Measurements from ENCODE around the gene ARHGAP6.

The ARHGAP6 gene

DNA sequence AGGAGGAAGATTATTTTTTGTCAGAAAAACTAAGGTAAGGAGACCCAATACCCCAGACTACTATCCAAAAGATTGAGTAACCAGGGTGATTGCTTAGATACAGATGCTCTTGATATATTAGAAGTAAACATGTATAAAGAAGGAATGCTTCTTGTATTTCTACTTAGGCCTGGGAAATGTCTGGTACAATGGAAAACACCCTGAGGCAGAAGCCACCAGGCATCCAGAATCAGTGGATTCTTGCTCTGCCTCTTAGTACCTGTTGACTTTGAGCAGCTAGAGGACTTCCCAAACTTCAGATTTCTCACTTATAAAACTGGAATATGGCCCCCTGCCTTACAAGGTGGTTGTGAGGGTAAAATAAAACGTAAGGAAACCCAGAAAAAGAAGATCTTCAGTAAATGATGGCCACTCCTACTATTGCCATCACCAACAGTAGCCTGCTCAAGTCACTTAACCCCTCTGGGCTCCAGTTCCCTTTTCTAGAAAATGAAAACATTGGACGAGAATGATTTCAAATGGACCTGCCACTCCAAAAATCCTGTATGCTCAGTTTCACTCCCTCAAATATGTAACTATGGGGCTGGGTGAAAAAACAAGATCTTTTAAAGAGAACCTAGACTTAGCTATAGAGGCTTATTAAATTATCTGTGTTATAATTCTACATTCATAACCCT is 315.9 kb downstream of the ARHGAP6 start:
- DNase-seq (ENCODE audit: low read depth) = no peak

DNA sequence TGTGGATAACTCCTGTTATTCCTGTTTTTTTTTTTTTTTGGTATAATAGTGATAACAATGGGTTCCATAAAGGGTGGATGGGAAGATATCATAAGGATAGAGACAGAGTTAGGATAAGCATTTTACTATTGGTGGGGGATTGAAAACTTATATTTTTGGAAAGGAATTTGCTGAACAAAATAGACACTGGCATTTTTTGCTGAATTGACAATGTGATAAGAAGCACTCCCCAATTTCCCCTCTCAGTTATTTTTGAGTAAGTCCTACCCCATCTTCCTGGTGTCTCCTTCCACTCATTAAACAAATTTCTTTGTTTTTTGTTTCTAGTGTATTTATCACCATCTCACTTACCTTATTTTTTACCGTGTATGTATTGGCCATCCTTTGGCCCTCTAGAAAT is 316.7 kb downstream of the ARHGAP6 start:
- no peak for DNase-seq (ENCODE audit: low read depth)

DNA sequence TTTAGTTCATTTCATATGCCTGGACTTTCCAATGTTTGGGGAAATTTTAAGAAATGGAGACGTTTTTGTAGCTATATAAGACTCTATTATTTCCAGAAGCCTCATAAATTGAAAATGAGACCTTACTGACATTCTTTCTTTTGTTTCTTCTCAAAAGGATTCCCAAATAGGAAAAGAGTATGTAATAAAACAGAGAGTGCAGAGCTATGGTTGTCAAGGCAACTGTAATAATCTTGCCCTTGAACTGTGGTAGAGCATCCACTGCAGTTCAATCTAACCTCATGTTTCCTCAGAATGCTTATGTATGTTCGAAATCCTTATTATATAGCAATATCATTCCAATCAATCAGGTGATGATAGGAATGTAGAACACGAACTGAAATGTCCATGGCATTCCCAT is 318.4 kb downstream of the ARHGAP6 start:
- no peak for DNase-seq (ENCODE audit: low read depth)

DNA sequence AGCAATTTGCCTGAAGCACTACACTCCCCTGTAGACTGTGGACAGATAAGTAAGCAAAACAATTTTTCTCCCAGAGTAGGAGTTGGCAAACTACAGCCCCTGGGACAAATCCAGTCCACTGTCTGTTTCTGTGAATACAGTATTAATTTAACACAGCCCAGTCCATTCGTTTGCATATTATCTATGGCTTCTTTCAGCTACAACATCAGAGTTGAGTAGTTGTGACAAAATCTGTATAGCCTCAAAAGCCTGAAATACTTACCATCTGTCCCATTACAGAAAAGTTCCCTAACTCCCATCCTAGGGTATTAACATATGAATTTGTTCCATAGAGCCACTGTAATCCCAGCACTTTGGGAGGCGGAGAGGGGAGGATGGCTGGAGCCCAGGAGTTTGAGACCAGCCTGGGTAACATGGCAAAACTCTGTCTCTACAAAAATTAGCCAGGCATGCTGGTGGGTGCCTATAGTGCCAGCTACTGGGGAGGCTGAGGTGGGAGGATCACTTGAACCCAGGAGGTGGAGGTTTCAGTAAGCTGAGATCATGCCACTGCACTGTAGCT is 319.5 kb downstream of the ARHGAP6 start:
- DNase-seq (ENCODE audit: low read depth) = no peak

DNA sequence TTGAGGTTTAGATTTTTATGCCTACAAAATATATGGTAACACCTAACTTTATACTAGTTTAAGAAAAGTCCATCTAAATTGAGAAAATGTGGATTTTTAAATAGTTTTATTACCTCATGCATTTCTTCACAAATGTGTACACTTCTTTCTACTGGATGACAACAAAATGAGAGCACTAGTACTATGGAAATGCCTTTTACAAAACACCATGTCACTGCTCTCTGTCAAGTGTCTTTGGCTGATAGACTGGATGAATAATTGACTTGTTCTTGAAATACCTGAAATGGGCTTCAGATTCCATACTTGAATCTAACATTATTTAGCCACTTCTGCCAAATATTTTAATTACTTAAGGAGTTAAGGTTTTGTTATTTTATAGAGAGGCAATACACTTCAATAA is 323.0 kb downstream of the ARHGAP6 start:
- no peak for DNase-seq (ENCODE audit: low read depth)

DNA sequence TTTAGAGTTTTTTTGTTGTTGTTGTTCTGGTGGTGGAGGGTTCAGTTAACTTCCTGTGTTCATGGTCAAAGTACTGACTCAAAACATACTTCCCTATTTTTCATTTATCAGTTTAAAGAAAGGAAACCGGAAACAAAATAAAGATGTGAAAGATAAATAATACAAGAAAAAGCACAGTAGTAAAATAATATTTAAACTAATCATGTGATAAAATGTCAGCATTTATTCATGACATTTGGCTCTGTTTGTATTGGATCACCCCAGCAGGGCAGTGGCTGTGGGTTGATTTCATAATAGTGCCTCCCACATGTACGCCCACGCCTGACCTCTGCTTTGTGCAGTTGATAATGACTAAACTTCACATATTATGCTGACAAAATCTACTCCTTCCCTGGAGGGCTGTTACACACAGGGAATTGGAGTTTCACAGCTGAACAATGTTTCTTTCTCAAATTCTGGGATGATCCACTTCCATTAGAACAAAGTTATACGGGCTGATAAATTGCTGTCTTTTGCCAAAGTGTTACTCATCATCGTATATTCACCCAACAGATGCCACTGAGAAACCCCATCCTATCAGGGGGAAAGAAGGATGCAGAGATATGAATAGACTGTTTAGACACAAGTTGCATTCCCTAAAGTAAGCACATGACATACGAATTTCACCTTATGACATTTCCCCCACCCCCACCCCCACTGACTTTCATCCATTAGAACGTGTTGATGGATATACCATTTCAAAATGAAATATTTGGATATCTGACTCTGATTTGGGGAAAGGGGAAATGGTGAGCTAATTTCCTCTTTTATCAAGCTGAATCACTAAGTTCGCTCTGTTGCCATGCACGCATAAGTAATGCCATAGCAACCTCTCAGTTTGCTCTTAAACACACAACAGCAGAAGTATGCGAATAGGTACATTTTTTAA is 324.2 kb downstream of the ARHGAP6 start:
- no peak for DNase-seq (ENCODE audit: low read depth)

DNA sequence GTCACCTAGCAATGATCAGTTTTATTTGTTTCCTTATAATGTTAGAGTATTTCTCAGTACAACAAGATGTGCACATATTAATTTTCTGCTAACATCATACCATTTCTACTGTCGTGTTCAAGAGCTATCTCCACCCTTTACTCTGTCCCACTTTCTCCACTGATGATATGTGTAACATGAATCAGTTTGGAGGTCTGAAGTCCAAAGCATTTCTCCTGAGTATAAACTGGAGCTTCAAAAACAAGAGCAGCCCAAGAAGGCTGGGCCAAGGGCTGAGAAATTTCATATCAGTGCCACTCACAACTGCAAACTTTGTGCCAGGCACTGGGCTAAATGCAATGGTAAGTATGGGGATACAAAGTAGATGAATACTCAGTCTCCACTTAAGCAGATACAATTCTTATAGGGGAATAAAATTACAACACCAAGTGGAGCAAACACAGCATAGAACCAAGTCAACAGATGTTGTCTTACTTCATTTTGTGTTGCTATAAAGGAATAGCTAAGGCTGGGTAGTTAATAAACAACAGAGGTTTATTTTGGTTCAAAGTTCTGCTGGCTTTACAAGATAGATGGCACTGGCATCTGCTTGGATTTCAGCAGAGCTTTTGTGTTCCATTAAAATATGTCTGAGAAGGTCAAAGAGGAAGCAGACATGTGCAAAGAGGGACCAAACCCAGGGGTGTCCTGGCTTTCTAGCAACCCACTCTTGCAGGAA is 328.3 kb downstream of the ARHGAP6 start:
- no peak for DNase-seq (ENCODE audit: low read depth)

DNA sequence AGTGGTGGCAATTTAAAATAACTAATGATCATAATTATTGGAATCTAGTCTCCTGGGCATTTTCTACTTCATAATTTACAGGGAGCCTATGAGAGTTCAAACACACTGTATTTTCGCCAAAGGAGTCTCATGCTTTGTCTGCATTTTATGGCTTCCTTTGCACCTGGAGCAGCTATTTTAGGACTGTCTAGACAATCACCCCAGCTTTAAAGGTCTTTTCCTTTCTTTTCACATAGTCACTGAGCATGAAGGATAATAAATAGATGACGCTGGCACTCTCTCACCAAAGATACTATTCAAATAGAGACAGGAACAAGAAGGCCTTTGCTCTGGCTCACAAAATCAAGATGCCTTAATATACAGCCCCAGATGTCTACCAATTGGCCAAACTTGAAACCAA is 329.5 kb downstream of the ARHGAP6 start:
- DNase-seq (ENCODE audit: low read depth) = no peak

DNA sequence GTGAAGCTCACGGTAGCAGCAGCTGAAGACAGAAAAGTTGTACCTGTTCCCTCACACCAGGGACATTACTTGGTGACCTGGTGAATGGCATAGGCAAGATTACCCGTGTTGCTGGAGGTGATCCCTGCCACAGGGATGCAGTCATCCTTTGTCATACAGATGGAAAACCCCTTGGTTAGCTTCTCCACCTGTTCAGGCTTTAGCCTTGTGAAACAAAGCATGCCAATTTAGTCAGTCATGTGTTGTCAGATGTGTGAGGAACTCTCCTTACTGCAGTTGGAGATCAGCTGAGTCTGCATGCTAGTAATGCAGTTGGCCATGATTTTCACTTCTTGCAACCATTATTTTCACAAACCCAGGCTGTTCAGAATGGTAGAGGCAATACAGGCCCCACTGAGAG is 331.6 kb downstream of the ARHGAP6 start:
- no peak for DNase-seq (ENCODE audit: low read depth)

DNA sequence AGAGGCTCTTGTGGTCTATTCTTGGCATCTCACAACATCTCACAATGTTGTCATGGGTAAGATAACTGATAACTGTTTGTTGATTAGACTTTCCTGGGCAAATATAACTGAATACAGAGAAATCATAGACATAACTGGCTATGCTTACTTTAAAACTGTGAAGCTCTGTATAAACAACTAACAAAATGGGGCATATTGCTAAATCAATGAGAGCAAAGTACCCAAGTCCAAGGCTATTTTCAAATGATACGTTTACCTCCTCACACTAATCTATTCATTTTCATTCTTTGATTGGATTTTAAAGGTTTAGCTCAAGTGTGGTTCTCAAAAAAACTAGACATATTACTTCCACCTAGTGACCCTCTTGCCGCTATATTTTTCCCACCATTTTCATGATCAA is 333.9 kb downstream of the ARHGAP6 start:
- DNase-seq (ENCODE audit: low read depth) = no peak

DNA sequence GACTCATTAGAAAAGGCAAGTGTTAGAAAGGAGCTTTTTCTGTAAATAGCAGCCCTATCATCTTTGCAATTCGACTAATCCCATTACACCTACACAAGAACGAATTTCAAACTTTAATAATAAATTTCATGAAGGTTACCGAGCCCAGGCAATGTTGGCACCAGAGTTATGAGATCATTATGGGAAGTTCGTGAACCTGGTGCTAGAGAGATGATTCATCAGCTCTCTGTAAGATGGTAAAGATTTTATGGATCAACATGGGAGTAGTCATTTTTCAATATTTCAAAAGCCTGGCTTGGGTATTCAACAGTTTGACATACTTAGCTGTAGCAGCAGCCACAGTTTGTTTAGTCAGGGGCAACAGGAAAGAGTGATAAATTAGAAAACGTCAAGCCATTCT is 336.7 kb downstream of the ARHGAP6 start:
- DNase-seq (ENCODE audit: low read depth) = no peak

DNA sequence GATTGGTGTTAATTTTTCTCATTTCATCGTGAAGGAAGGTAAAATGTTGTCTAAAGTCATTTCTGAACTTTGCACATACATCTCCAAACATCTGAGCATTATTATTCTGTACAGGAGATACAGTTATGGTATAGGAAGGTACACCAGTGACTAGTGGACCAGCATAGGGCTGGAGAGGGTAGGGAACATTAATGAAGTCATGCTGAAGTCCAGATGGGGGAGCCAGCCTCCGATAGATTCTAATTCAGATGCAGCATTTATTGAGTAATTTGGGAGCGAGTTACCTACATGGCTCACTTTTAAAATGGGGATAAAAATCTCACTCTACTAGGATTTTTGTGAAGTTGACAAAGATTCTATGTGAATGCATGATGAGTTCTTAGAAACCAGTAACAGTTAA is 337.6 kb downstream of the ARHGAP6 start:
- no peak for DNase-seq (ENCODE audit: low read depth)

DNA sequence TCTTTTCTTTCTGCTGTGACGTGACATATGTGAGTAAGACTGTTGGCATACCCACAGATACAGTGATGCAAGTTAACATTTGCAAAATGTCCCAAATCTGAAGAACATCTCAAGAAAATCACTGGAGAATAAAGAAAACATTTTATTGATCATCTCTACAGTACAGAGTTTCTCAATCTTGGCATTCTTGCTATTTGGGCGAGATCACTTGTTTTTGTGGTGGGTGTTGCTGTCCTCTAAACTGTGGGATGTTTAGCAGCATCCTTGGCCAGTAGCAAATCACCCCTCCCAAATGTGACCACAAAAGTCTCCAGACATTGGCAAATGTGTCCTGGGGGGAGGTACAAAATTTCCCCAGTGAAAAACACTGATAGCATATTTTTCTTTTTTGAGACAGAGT is 343.7 kb downstream of the ARHGAP6 start:
- no peak for DNase-seq (ENCODE audit: low read depth)

DNA sequence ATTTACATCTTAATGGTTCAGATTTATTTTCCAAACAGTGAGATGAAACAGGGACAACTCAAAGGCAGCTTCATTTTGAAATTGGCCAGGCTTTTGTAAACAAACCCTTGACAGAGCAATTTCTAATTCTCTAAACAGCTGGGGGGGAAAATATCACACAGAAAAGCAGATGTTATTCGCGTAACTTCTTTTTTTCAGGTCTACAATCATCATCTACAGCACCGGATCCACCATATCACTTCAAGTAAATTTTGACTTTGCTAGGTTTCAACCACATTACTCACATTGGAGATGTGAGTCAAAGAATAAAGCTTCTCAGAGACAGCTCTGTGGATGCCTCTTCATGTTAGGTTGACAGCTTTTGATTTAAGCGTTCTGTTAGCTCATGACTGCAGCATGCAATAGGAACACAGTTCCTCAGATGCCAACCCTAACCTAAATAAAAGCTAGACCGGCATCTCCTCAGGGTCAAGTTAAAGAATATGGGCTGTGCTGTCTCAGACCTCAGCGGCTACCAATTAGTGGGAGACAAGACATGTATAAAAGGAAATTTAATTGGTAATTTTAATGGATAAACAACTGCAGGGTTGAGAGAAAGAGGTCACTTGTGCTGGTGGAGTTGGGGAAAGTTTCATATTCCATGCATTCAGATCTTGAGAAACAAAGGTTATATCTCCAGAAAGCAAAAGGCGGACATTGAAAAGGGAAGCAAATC is 345.8 kb downstream of the ARHGAP6 start:
- DNase-seq (ENCODE audit: low read depth) = no peak

DNA sequence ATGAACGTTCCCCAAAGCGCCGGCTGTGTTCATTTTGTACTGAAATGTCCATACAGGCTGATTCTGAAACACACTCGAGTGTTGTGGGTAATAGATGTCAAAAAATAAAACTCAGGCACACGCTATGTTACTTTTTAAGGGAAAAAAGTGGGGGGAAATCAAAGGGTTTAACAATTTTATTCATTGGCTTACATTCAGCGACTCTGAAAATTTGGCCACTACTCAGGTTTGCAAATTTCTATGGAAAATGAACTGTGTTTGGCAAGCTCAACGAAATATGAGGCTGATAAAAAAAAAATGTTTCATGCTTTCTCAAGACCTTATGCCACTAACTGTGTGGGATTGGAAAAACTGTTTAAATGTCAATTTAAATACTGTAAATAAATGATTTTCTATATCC is 354.0 kb downstream of the ARHGAP6 start:
- DNase-seq (ENCODE audit: low read depth) = no peak

DNA sequence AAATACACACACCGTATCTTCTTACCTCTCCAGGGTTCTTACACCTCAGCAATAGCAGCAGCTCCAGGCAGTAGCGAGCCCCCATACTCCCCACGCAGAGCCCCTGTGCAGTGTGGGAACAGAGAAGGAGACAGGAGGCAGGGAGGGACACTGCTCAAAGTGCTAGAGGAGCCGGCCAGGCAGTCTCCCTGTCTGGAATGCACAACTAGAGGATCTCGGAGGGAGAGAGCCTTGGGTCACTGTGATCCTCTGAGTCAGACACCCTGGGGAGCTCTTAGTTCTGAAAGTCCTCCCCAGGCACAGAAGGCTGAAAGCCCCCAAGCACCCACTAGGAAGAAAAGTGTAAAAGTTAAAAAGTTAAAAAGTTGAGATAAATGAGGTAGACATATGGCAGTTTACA is 356.5 kb downstream of the ARHGAP6 start:
- no peak for DNase-seq (ENCODE audit: low read depth)

DNA sequence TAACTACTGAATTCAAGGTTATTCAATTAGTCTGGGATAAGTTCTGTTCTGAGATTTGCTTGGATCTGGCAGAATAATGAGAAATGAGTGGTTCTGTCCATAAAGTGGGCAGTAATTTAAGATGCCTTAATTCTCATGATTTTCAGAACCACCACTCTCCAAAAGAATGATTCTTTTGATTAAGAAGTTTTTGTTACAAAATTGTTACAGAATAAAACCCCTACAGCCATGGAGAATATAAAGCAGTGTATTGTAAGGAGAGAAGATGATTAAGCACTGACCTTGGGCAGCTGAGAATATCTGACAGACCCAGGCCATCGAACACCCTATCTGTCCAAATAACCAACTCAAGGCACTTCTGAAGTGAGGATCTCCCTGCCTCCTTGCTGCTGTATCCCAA is 360.1 kb downstream of the ARHGAP6 start:
- no peak for DNase-seq (ENCODE audit: low read depth)

DNA sequence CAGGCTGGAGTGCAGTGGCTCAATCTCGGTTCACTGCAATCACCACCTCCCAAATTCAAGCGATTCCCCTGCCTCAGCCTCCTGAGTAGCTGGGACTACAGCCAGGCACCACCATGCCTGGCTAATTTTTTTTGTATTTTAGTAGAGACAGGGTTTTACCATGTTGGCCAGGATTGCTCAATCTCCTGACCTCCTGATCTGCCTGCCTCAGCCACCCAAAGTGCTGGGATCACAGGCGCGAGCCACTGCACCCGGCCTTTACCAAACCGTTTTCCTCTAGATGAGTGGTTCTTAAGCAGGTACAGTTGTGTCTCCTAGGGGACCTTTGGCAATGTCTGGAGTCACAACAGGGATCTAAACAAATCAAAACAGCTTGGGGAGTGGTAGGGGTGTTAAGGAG is 360.9 kb downstream of the ARHGAP6 start:
- no peak for DNase-seq (ENCODE audit: low read depth)

DNA sequence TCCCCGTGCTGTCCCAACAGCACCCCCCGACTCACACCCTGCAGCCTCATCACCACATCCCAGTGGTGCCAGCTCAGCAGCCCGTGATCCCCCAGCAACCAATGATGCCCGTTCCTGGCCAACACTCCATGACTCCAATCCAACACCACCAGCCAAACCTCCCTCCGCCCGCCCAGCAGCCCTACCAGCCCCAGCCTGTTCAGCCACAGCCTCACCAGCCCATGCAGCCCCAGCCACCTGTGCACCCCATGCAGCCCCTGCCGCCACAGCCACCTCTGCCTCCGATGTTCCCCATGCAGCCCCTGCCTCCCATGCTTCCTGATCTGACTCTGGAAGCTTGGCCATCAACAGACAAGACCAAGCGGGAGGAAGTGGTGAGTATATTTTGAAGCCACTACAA is 367.1 kb downstream of the ARHGAP6 start:
- no peak for DNase-seq (ENCODE audit: low read depth)

DNA sequence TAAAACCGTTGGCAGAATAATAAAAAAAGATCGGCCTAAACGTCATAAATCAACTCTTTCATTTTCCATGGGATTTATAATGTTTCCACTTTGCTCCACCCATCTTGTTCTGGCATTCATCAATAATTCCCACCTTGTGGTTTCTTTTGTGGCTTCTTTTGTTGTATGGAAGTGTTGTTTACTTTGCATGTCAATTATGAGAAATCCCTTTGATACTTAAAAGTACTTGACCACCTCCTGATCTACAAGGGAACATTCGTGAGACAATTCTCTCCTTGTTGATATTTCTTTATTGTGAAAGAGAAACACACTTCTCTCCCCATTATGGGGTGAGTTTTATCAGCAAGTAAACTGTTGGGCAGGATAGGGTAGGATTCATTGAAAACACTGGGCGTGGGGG is 369.7 kb downstream of the ARHGAP6 start:
- no peak for DNase-seq (ENCODE audit: low read depth)

DNA sequence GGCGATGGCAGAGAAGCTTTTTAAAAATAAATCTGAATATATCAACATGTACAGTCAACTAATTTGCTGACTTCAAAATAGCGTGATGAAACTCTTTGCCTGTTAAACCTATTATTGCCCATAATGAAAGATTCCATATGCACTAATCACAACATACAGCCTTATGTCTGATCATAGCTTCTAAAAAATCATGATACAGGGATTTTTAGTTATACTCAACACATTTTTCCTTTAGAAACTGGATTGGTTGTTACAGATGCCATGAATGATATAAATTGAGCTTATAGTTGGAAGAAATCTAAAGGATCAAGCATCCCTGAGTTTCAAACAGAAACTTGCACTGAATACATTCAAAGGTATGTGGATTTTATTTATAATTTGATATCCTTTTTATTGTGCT is 372.6 kb downstream of the ARHGAP6 start, which contains the start of gene AMELX:
TSS of gene AMELX (plus strand) at position 301 of the 400 bp plus-strand sequence. CDS start 1,376 bp downstream, outside the sequence.
- no peak for DNase-seq (ENCODE audit: low read depth)
